ENCODE measurements around the gene PIGR.
A peak's percentile ranks its signal among the peaks of the same experiment; 100 is the strongest.

The PIGR gene

DNA sequence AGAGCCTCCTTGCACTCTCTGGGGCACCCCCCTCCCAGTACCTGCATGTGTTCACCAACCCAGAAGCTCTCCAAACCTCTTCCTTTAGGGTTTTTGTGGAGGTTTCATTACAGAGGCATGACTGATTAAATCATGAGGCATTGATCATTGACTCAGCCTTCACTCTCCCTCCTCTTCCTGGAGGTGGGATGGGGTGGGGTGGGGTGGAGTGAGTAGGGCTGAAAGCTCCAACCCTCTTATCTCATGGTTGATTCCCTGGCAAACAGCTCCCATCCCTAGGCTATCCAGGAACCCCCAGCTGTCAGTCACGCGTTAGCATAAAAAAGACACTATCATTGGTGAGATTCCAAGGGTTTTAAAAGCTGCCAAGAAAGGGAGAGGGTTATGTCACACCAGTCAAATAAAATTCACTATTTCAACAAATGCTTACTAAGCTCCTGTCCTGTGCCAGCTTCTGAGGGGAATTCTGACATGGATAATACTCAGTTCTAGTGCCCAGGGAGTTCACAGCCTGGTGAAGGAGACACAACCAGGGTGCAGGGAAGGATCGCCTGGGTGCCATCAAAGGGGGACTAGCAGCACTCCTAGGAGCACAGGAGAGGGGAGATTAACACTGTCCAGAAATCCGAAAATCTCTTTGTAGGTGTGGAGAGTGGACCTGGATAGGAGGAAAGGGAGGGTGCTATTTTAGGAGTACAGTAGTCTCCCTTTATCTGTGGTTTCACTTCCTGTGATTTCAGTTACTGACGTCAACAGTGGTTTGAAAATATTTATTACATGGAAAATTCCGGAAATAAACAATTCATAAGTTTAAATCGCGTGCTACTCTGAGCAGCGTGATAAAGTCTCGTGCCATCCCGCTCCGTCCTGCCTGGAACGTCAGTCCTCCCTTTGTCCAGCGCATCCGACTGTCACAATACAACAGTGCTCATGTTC is 55.9 kb downstream of the PIGR start:
- peak; percentile 59 for DNase-seq (ENCODE audit: low read depth)

- DNase-seq (ENCODE audit: low read depth), result no peak
Measured at GRCh38 chr1:206887701-206888100, 58.6 kb downstream of the PIGR start.

DNA sequence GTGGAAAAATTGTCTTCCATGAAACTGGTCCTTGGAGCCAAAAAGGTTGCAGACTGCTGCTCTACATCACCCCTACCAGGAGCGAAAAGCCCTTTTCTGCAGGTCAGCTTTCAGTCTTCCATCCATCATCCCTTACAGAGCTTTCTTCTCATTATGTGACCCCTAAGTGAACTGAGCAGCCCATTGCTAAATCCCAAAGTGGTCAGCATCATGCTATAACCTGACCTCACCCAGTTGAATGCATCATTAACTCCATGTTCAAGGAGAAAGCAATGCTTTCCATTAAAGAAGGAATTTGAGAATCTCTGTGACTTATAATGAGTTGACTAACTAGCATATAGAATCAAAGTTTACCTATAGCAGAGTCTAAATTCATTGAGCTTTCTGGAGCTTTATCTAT is 59.4 kb downstream of the PIGR start:
- DNase-seq (ENCODE audit: low read depth), result no peak

- no peak for DNase-seq (ENCODE audit: low read depth)
Measured at GRCh38 chr1:206885341-206886060, 60.8 kb downstream of the PIGR start.

- DNase-seq (ENCODE audit: low read depth), result no peak
Measured at GRCh38 chr1:206883876-206884275, 62.4 kb downstream of the PIGR start.

DNA sequence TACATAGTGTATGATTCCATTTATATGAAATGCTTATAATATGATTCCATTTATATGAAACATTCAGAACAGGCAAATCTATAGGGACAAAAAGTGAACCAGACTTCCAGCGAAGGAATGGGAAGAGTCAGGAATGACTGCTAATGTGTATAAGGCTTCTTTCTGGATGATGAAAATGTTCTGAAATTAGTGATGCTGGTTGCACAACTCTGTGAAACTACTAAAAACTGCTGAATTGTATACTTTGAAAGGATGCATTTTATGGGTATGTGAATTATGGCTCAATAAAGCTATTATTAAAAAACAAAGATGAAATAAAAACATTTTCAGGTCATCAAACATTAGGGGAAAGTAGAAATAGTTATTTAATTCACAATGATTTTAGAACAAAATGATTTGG is 63.1 kb downstream of the PIGR start:
- no peak for DNase-seq (ENCODE audit: low read depth)

DNA sequence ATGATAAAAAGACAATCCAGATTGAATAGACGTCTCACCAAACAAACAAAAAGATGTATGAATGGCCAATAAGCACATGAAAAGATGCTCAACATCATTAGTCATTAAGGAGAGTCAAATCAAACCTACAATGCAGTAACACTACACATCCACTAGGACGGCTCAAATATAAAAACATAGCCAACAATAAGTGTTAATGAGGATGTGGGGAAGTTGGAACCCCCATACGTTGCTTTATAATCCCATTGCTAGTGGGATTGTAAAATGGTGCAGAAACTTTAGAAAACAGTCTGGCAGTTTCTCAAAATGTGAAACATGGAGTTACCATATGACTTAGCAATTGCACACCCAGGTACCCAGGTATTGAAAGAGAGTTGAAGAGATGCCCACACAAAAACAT is 63.7 kb downstream of the PIGR start:
- DNase-seq (ENCODE audit: low read depth), result no peak

DNA sequence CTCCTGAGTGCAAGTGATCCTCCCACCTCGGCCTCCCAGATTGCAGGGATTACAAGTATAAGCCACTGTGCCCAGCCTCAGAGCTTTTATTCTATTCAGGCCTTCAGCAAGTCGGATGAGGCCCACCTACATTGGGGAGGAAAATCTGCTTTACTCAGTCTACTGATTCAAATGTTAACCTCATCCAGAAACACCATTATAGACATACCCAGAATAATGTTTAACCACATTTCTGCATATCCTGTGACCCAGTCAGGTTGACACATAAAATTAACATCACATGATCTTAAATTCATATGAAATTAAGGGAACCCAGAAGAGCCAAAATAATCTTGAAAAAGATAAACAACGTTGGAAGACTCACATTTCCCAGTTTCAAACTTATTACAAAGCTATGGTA is 66.0 kb downstream of the PIGR start:
- no peak for DNase-seq (ENCODE audit: low read depth)

Data from GM04504 (cell line).